Measurements from ENCODE around the gene TMEM272.
A peak's percentile ranks its signal among the peaks of the same experiment; 100 is the strongest.

Gene TMEM272

GRCh38 chr13:51849145-51850101, 4.4 kb upstream of the TMEM272 start:
- DNase-seq: peak; percentile 74

GRCh38 chr13:51848674-51849073, 3.7 kb upstream of the TMEM272 start:
- no peak for DNase-seq

GRCh38 chr13:51846756-51847155, 1.8 kb upstream of the TMEM272 start:
- no peak for DNase-seq

GRCh38 chr13:51845574-51846318, 769 bp upstream of the TMEM272 start:
- no peak for DNase-seq

- no peak for DNase-seq
These were observed 1.4 kb downstream of the TMEM272 start for GRCh38 chr13:51843529-51843928.

- no peak for DNase-seq
These were observed 3.2 kb downstream of the TMEM272 start for GRCh38 chr13:51841732-51842131.

- no peak for DNase-seq
These were observed 4.1 kb downstream of the TMEM272 start for GRCh38 chr13:51840917-51841316.

GRCh38 chr13:51839711-51840540, 5.1 kb downstream of the TMEM272 start:
- no peak for DNase-seq

- DNase-seq: no peak
These were observed 6.6 kb downstream of the TMEM272 start for GRCh38 chr13:51838240-51838846.

GRCh38 chr13:51837016-51837415, 8.0 kb downstream of the TMEM272 start:
- DNase-seq: no peak

- DNase-seq: no peak
These were observed 10.3 kb downstream of the TMEM272 start for GRCh38 chr13:51834581-51835171.

- DNase-seq: no peak
These were observed 11.0 kb downstream of the TMEM272 start for GRCh38 chr13:51833980-51834379.

GRCh38 chr13:51832471-51833152, 12.4 kb downstream of the TMEM272 start:
- no peak for DNase-seq

GRCh38 chr13:51831519-51831918, 13.5 kb downstream of the TMEM272 start:
- no peak for DNase-seq

- DNase-seq: no peak
These were observed 15.4 kb downstream of the TMEM272 start for GRCh38 chr13:51829568-51829899.

- no peak for DNase-seq
These were observed 16.0 kb downstream of the TMEM272 start for GRCh38 chr13:51828730-51829567.

- no peak for DNase-seq
These were observed 17.7 kb downstream of the TMEM272 start for GRCh38 chr13:51827254-51827653.

GRCh38 chr13:51826606-51827005, 18.4 kb downstream of the TMEM272 start:
- DNase-seq: no peak

GRCh38 chr13:51825681-51826254, 19.2 kb downstream of the TMEM272 start:
- DNase-seq: peak; percentile 64

- no peak for DNase-seq
These were observed 19.8 kb downstream of the TMEM272 start for GRCh38 chr13:51825165-51825592.
